ENCODE data around the gene MAML3. TPM values are rescaled to one million over a fixed set of nuclear protein-coding genes. Genes with fewer than 3 reads are reported as not detected.
"Not testable (repeated sequence)": the region's sequence is repeated elsewhere in the genome, so short reads cannot be mapped to it uniquely, and the experiment has no call there.

MAML3 gene
- total RNA-seq, 1 donor from 2014 or later, result 21.8 TPM

GRCh38 chr4:139951021-139951420 is 203.0 kb downstream of the MAML3 start:
- Mint-ChIP-seq H3K4me3 (no peak overlapping the region), H3K27ac (peak overlapping the region; percentile 58), H3K9me3 (peaks cover 10% of the 10 kb centered on the region), H3K36me3 (peaks cover 4% of the 10 kb centered on the region), H3K27me3 (no peaks in the 10 kb centered on the region), H3K4me1 (ENCODE audit: unreplicated experiment) (peaks cover 19% of the 10 kb centered on the region)
- DNase-seq (ENCODE audit: extremely low spot score, unreplicated experiment), result no peak
- no peak for TF ChIP-seq CTCF (conservative IDR thresholded peaks at IDR 0.05)

- Mint-ChIP-seq H3K27ac (peak overlapping the region; percentile 58), H3K36me3 (peaks cover 4% of the 10 kb centered on the region), H3K27me3 (no peaks in the 10 kb centered on the region), H3K4me3 (no peak overlapping the region), H3K4me1 (ENCODE audit: unreplicated experiment) (peaks cover 14% of the 10 kb centered on the region), H3K9me3 (peaks cover 10% of the 10 kb centered on the region)
- no peak for DNase-seq (ENCODE audit: extremely low spot score, unreplicated experiment)
- no peak for TF ChIP-seq CTCF (conservative IDR thresholded peaks at IDR 0.05)
Observed at GRCh38 chr4:139950568-139950967, 203.4 kb downstream of the MAML3 start.

GRCh38 chr4:139944916-139945315 is 209.1 kb downstream of the MAML3 start:
- not testable (repeated sequence) for DNase-seq (ENCODE audit: extremely low spot score, unreplicated experiment); H3K27ac Mint-ChIP-seq; H3K36me3 Mint-ChIP-seq; H3K9me3 Mint-ChIP-seq; H3K4me3 Mint-ChIP-seq; H3K27me3 Mint-ChIP-seq
- peaks cover 39% of the 10 kb centered on the region for H3K4me1 Mint-ChIP-seq (ENCODE audit: unreplicated experiment)

- TF ChIP-seq CTCF (conservative IDR thresholded peaks at IDR 0.05), result no peak
- Mint-ChIP-seq H3K4me1 (ENCODE audit: unreplicated experiment) (peaks cover 39% of the 10 kb centered on the region), H3K27me3 (no peaks in the 10 kb centered on the region), H3K4me3 (no peak overlapping the region), H3K9me3 (no peaks in the 10 kb centered on the region), H3K36me3 (peaks cover 8% of the 10 kb centered on the region), H3K27ac (peak overlapping the region; percentile 46)
- no peak for DNase-seq (ENCODE audit: extremely low spot score, unreplicated experiment)
Observed at GRCh38 chr4:139943277-139943676, 210.7 kb downstream of the MAML3 start.

GRCh38 chr4:139942241-139942640 is 211.7 kb downstream of the MAML3 start:
- no peak for TF ChIP-seq CTCF (conservative IDR thresholded peaks at IDR 0.05)
- Mint-ChIP-seq H3K27me3 (no peaks in the 10 kb centered on the region), H3K4me1 (ENCODE audit: unreplicated experiment) (peaks cover 38% of the 10 kb centered on the region), H3K27ac (no peak overlapping the region), H3K9me3 (no peaks in the 10 kb centered on the region), H3K36me3 (peaks cover 8% of the 10 kb centered on the region), H3K4me3 (no peak overlapping the region)
- DNase-seq (ENCODE audit: extremely low spot score, unreplicated experiment), result no peak

GRCh38 chr4:139940600-139940999 is 213.4 kb downstream of the MAML3 start:
- H3K9me3 Mint-ChIP-seq, result no peaks in the 10 kb centered on the region
- H3K4me1 Mint-ChIP-seq (ENCODE audit: unreplicated experiment), result peaks cover 37% of the 10 kb centered on the region
- H3K36me3 Mint-ChIP-seq, result peaks cover 8% of the 10 kb centered on the region
- TF ChIP-seq CTCF (conservative IDR thresholded peaks at IDR 0.05), result no peak
- no peak for DNase-seq (ENCODE audit: extremely low spot score, unreplicated experiment)
- H3K27me3 Mint-ChIP-seq, result no peaks in the 10 kb centered on the region
- H3K4me3 Mint-ChIP-seq, result no peak overlapping the region
- no peak overlapping the region for H3K27ac Mint-ChIP-seq
